ENCODE data around the gene LIPE. TPM values are rescaled to one million over a fixed set of nuclear protein-coding genes. Genes with fewer than 3 reads are reported as not detected.

The LIPE gene
- total RNA-seq, 1 donor from 2014 or later = 10.8 TPM

DNA sequence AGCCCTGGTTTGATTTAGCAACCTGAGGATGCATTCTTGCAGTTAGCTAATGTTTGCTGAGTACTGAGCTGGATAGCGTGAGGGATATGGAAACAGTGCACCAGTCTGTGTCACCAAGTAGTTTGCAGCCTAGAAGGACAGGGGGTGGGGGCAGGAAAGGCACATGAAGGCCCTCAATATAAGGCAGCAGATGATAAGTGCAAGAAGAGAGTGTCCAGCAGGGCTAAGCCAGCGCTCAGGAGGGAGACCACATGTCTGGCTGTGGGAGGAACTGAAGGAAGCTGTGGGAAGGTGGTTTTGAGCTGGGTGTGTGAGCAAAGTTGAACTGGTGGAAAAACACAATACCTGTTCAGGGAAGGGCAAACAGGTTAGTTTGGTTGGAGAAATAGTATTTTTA lies 13.9 kb upstream of the LIPE start:
- Mint-ChIP-seq H3K27ac (no peak overlapping the region), H3K36me3 (no peaks in the 10 kb centered on the region), H3K4me1 (peaks cover 14% of the 10 kb centered on the region), H3K9me3 (no peaks in the 10 kb centered on the region), H3K27me3 (ENCODE audit: low read depth) (no peaks in the 10 kb centered on the region), H3K4me3 (no peak overlapping the region)
- TF ChIP-seq, protein P1, sequence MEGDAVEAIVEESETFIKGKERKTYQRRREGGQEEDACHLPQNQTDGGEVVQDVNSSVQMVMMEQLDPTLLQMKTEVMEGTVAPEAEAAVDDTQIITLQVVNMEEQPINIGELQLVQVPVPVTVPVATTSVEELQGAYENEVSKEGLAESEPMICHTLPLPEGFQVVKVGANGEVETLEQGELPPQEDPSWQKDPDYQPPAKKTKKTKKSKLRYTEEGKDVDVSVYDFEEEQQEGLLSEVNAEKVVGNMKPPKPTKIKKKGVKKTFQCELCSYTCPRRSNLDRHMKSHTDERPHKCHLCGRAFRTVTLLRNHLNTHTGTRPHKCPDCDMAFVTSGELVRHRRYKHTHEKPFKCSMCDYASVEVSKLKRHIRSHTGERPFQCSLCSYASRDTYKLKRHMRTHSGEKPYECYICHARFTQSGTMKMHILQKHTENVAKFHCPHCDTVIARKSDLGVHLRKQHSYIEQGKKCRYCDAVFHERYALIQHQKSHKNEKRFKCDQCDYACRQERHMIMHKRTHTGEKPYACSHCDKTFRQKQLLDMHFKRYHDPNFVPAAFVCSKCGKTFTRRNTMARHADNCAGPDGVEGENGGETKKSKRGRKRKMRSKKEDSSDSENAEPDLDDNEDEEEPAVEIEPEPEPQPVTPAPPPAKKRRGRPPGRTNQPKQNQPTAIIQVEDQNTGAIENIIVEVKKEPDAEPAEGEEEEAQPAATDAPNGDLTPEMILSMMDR (IDR thresholded peaks at IDR 0.05; ENCODE audit: unreplicated experiment) = no peak
- no peak for DNase-seq (ENCODE audit: low spot score in 2 of 2, unreplicated experiment in 2 of 2)

DNA sequence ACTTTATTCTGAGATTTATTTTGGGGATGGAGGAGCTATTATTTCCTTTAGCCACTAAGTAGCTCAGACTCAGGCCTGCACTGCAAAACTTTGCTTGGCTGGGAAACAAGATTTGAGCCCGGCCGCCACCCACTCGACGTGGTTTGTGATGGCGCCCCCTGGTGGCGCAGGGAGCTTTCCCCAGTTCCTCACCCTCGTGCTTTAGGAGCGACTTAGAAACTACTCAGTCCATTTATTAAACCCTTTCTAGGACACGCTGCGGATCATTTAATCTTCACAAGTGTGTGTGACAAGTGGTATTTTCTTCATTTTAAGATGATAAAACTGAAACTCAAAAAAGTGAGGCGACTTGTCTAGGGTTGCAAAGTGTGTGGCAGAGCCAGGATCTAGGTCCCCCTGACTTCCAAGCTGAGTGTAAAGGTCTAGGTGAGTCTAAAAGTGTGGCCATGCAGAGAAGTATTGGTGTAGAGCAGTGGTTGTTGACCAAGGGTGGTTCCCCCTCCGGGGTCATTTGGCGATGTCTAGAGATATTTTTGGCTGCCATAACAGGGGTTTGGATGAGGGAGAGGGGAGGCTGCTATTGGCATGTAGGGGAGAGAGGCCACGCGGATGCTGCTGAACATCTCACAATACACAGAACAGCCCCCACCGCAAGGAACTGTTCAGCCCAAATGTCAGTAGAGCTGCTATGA lies 13.3 kb upstream of the LIPE start:
- Mint-ChIP-seq H3K9me3 (no peaks in the 10 kb centered on the region), H3K4me3 (no peak overlapping the region), H3K27me3 (ENCODE audit: low read depth) (no peaks in the 10 kb centered on the region), H3K27ac (no peak overlapping the region), H3K4me1 (peaks cover 14% of the 10 kb centered on the region), H3K36me3 (no peaks in the 10 kb centered on the region)
- DNase-seq (ENCODE audit: low spot score in 2 of 2, unreplicated experiment in 2 of 2) = peak; percentile 52 to 75
- TF ChIP-seq, protein P1 (IDR thresholded peaks at IDR 0.05; ENCODE audit: unreplicated experiment) = peak; percentile 90

DNA sequence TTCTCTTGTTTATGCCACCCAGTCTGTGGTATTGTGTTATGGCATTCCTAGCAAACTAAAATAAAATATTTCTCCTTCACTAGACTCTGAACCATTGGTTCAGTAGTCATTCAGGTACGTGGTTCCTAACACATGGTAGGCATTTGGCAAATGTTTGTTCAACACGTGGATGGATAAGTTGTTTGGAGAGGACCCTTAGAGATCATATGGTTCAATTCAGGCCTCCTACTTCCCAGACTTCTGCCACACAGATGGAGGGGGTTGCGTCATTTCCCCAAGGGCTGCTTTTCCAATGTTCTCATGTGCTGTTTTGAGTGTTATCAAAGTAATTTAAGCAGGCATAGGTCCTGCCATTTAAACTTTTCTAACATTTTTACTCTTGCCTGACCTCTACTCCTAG lies 8.8 kb upstream of the LIPE start:
- Mint-ChIP-seq H3K4me1 (peaks cover 16% of the 10 kb centered on the region), H3K27ac (no peak overlapping the region), H3K36me3 (no peaks in the 10 kb centered on the region), H3K4me3 (no peak overlapping the region), H3K9me3 (no peaks in the 10 kb centered on the region), H3K27me3 (ENCODE audit: low read depth) (no peaks in the 10 kb centered on the region)
- TF ChIP-seq, protein P1 (IDR thresholded peaks at IDR 0.05; ENCODE audit: unreplicated experiment) = no peak
- no peak for DNase-seq (ENCODE audit: low spot score in 2 of 2, unreplicated experiment in 2 of 2)

DNA sequence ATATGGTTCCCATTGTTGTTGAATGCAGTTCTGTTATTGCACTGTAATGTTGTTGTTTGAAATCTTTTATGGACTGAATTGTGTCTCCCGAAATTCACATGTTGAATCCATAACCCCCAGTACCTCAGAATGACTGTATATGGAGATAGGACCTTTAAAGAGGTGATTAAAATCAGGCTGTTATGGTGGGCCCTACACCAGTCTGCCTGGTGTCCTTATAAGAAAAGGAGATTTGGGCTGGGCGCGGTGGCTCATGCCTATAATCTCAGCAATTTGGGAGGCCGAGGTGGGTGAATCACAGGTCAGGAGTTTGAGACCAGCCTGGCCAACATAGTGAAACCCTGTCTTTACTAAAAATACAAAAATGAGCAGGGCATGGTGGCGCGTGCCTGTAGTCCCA lies 8.1 kb upstream of the LIPE start:
- no peaks in the 10 kb centered on the region for H3K27me3 Mint-ChIP-seq (ENCODE audit: low read depth)
- no peaks in the 10 kb centered on the region for H3K9me3 Mint-ChIP-seq
- no peaks in the 10 kb centered on the region for H3K36me3 Mint-ChIP-seq
- H3K4me3 Mint-ChIP-seq = no peak overlapping the region
- TF ChIP-seq, protein P1 (IDR thresholded peaks at IDR 0.05; ENCODE audit: unreplicated experiment) = no peak
- H3K4me1 Mint-ChIP-seq = peaks cover 10% of the 10 kb centered on the region
- H3K27ac Mint-ChIP-seq = no peak overlapping the region
- DNase-seq (ENCODE audit: low spot score in 2 of 2, unreplicated experiment in 2 of 2) = no peak

DNA sequence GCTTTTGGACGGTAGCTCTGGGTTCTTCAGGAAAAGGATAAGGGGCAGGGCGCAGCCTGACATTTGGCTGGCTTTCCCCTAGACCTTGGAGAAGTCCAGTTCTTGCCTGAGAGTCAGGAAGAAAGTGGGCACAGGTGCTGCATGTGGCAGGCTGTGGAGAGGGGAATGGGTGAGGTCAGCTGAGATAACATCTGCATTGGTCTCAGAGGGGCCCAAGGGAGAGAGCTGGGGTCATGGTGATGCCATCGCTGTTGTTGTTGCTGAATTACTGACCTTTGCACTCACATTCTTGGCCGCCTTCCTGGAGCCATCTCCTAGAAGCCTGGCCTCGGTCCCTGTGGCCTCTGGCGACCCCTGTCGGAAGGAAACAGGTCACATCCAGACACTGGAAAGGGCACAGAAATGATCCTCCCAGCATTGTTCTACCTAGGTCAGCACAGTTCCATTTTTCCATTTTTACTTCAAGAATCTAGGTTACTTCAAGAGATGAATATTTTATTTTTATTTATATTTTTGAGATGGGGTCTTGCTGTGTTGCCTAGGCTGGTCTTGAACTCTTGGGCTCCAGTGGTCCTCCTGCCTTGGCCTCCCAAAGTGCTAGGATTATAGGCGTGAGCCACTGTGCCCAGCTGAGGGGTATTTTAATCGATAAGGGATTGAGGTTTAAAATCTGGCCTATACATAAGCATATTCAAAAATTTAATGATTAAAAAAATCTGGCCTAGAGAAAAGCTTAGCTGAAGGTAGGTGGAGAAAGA lies 6.5 kb upstream of the LIPE start:
- H3K4me1 Mint-ChIP-seq = peaks cover 11% of the 10 kb centered on the region
- DNase-seq (ENCODE audit: low spot score in 2 of 2, unreplicated experiment in 2 of 2) = no peak
- no peaks in the 10 kb centered on the region for H3K27me3 Mint-ChIP-seq (ENCODE audit: low read depth)
- no peak overlapping the region for H3K4me3 Mint-ChIP-seq
- no peaks in the 10 kb centered on the region for H3K36me3 Mint-ChIP-seq
- H3K27ac Mint-ChIP-seq = no peak overlapping the region
- TF ChIP-seq, protein P1 (IDR thresholded peaks at IDR 0.05; ENCODE audit: unreplicated experiment) = no peak
- no peaks in the 10 kb centered on the region for H3K9me3 Mint-ChIP-seq
